Calu3 (cell line): ENCODE data around the gene BBX. TPM values are rescaled to one million over a fixed set of nuclear protein-coding genes. Genes with fewer than 3 reads are reported as not detected.

Experiments used
- BruUV-seq: library from RNA; stranded (reverse); fragments of 400-500 nt; replicated peaks from 2 replicates; lab custom pipeline; 2021; lab: Mats Ljungman, UMichigan
- CTCF ChIA-PET: fragments of 300-600 bp; sonication (Branson Sonifier 250); formaldehyde crosslinking; loops from one replicate; lab custom pipeline; 2022; ENCODE audit warnings: antibody characterized with exemption; lab: Charles Lee
- DNase-seq: peaks from one replicate; pipeline ENCODE4 v3.0.0; 2022
- H3K27ac Mint-ChIP-seq: one replicate; pipeline ENCODE4 v1.8.0; 2022; ENCODE audit warnings: mixed read lengths; ENCODE audit not compliant: unreplicated experiment
- H3K27me3 Mint-ChIP-seq: one replicate; pipeline ENCODE4 v1.8.0; 2022; ENCODE audit warnings: mixed read lengths; ENCODE audit not compliant: unreplicated experiment
- H3K36me3 Mint-ChIP-seq: one replicate; pipeline ENCODE4 v1.8.0; 2022; ENCODE audit warnings: mild to moderate bottlenecking, moderate library complexity, mixed read lengths; ENCODE audit not compliant: insufficient read depth, unreplicated experiment
- H3K4me1 Mint-ChIP-seq: one replicate; pipeline ENCODE4 v1.8.0; 2022; ENCODE audit warnings: mild to moderate bottlenecking, low read depth, mixed read lengths; ENCODE audit not compliant: unreplicated experiment
- H3K4me3 Mint-ChIP-seq: one replicate; pipeline ENCODE4 v1.8.0; 2022; ENCODE audit warnings: mild to moderate bottlenecking, low read depth, moderate library complexity, mixed read lengths; ENCODE audit not compliant: unreplicated experiment
- H3K9me3 Mint-ChIP-seq: one replicate; pipeline ENCODE4 v1.8.0; 2022; ENCODE audit warnings: low read depth, mixed read lengths; ENCODE audit not compliant: unreplicated experiment
- intact Hi-C: fragments of 100-400 bp; cut with micrococcal nuclease; formaldehyde crosslinking; loops from one replicate; pipeline ENCODE4 v1.10.0; 2022; ENCODE audit not compliant: unreplicated experiment
- total RNA-seq: library from RNA; stranded (reverse); gene quantifications from 2 replicates; pipeline ENCODE4 v1.2.3, GENCODE V29; 2022
- TF ChIP-seq, protein P1 (sequence below): fragments of 200-600 bp; IDR thresholded peaks from one replicate; pipeline ENCODE4 v1.8.0; 2022; ENCODE audit warnings: antibody characterized with exemption; ENCODE audit not compliant: unreplicated experiment

Gene BBX
- total RNA-seq, 1 experiment from 2014 or later, result 66.9 TPM

DNA sequence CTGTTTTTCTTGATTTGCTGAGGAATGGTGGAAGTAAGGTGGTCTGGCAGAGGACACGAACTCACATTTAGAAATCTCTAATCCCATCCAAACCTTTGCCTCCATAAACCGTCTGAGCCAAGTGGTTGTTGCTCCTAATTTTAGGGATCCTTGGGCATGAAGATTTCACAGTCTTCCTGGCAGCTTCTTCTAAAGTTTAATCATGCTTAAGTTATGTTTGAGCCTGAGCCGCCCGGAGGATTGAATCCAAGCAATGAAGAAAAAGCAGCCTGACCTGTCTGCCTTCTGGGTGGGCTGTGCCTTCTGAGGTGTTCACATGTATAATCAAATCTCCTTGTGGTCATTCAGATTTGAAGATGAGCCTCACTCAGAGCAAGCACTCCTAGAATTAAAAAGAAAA is 319.1 kb downstream of the BBX start:
- Mint-ChIP-seq H3K36me3 (no peaks in the 10 kb centered on the region), H3K27me3 (peaks cover 6% of the 10 kb centered on the region), H3K27ac (no peak overlapping the region), H3K9me3 (no peaks in the 10 kb centered on the region), H3K4me3 (no peak overlapping the region), H3K4me1 (peaks cover 11% of the 10 kb centered on the region)
- TF ChIP-seq, protein P1, sequence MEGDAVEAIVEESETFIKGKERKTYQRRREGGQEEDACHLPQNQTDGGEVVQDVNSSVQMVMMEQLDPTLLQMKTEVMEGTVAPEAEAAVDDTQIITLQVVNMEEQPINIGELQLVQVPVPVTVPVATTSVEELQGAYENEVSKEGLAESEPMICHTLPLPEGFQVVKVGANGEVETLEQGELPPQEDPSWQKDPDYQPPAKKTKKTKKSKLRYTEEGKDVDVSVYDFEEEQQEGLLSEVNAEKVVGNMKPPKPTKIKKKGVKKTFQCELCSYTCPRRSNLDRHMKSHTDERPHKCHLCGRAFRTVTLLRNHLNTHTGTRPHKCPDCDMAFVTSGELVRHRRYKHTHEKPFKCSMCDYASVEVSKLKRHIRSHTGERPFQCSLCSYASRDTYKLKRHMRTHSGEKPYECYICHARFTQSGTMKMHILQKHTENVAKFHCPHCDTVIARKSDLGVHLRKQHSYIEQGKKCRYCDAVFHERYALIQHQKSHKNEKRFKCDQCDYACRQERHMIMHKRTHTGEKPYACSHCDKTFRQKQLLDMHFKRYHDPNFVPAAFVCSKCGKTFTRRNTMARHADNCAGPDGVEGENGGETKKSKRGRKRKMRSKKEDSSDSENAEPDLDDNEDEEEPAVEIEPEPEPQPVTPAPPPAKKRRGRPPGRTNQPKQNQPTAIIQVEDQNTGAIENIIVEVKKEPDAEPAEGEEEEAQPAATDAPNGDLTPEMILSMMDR, result no peak
- BruUV-seq, result no TSS peak
- CTCF ChIA-PET, result no interaction called here
- intact Hi-C loops, result loop anchor here (10.0 kb wide), 1 partner anchor 167 kb away; no protein-coding TSS in a partner anchor
- DNase-seq, result no peak

DNA sequence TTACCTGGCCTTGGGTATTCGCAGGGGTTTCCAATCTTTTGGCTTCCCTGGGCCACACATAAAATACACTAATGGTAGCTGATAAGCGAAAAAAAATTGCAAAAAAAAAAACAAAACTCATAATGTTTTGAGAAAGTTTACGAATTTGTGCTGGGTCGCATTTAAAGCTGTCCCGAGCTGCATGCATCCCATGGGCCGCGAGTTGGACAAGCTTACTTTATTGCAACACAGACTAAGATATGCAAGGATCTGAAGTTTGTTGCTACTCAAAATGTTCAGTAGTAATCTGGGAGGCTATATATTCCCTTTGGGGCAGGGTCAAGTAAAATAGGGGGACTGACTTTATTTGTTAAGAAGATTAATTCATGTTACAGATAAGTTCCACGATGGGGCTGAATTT is 320.2 kb downstream of the BBX start:
- BruUV-seq, result no TSS peak
- no peaks in the 10 kb centered on the region for H3K27me3 Mint-ChIP-seq
- CTCF ChIA-PET, result interaction anchor here (0.7 kb wide), 1 partner anchor 16 kb away, joined by 3 read pairs; no protein-coding TSS in a partner anchor
- no peaks in the 10 kb centered on the region for H3K36me3 Mint-ChIP-seq
- no peaks in the 10 kb centered on the region for H3K9me3 Mint-ChIP-seq
- intact Hi-C loops, result loop anchor here (10.0 kb wide), 1 partner anchor 168 kb away; no protein-coding TSS in a partner anchor
- peaks cover 11% of the 10 kb centered on the region for H3K4me1 Mint-ChIP-seq
- no peak overlapping the region for H3K27ac Mint-ChIP-seq
- no peak overlapping the region for H3K4me3 Mint-ChIP-seq
- DNase-seq, result no peak
- TF ChIP-seq, protein P1, result no peak

DNA sequence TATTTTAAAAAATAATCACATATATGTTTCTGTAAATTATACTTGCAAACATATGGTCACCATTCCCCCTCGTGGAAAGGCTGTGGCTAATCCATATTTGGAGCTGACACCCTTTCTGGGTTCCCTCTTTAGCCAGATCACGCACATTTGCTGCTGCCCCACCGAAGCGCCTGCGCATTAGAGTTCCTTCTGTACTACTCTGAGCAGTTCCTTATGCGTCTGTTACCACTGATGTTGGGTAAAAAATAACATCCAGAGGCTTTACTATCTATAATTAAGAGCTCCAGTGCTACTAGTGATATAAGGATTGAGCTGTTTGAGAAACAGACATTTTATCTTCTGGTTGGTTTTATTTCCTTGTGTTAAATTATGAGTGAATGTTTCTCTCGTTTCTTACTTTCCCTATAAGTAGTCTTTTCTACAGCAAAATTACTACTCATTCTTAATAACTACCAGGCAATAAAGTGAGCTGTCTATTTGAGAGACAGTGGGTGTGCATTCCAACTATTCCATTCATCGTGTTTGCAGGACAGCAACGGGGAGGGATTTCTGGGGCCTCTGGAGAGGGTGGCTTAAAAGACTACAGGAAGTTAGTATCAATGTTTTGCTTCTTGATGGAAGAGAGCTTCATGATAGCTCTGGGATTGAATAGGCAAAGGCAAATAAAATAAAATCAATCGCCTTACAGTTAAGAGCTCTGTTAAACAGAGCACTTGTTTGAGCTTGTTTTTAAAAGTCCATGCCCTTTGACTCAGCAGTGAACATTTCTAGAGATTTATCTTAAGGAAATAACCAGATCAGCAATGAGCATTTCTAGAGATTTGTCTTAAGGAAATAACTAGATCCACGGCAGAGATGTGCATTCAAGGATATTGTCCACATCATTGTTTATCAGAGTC is 322.9 kb downstream of the BBX start:
- intact Hi-C loops, result loop anchor here (1.0 to 10.0 kb wide), 3 partner anchors 92 to 608 kb away; no protein-coding TSS in a partner anchor
- H3K27me3 Mint-ChIP-seq, result no peaks in the 10 kb centered on the region
- BruUV-seq, result no TSS peak
- H3K36me3 Mint-ChIP-seq, result no peaks in the 10 kb centered on the region
- no peak overlapping the region for H3K4me3 Mint-ChIP-seq
- TF ChIP-seq, protein P1, result no peak
- CTCF ChIA-PET, result interaction anchor here (0.8 to 1.5 kb wide), 4 partner anchors 35 to 92 kb away, joined by 3 to 5 read pairs (median 4); no protein-coding TSS in a partner anchor
- H3K9me3 Mint-ChIP-seq, result no peaks in the 10 kb centered on the region
- no peak for DNase-seq
- peaks cover 11% of the 10 kb centered on the region for H3K4me1 Mint-ChIP-seq
- H3K27ac Mint-ChIP-seq, result no peak overlapping the region

DNA sequence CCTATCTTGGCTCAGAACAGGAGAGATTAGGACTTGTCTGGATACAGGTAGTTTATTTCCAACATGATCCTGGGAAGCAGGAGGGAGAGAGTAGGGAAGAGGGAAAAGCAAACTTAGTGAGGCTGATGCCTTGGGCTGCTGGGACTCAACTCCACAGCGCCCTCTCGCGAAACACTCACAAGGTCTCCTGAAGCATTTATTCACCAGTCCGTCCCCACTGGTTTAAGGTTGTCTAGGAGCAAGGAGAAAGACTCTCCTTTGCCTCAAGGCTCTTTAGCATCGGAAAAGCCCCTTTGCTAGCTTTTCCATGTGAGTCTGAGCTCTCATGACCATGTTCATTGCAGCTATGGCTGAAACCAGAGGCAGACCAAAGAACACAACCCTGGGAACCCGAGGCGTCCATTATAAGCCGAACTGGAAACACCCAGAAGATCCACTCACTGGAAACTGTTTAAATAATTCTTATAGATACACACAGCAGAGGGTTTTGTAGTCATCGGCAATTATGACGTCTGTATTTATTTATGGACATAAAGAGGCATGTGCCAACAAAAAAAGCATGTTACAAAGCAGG is 323.6 kb downstream of the BBX start:
- H3K27me3 Mint-ChIP-seq, result no peaks in the 10 kb centered on the region
- no peak overlapping the region for H3K27ac Mint-ChIP-seq
- CTCF ChIA-PET, result interaction anchor here (0.8 to 1.5 kb wide), 5 partner anchors 35 to 93 kb away, joined by 3 to 5 read pairs (median 4); no protein-coding TSS in a partner anchor
- peak; percentile 74 for DNase-seq
- H3K4me3 Mint-ChIP-seq, result no peak overlapping the region
- H3K9me3 Mint-ChIP-seq, result no peaks in the 10 kb centered on the region
- H3K36me3 Mint-ChIP-seq, result no peaks in the 10 kb centered on the region
- no TSS peak for BruUV-seq
- peaks cover 11% of the 10 kb centered on the region for H3K4me1 Mint-ChIP-seq
- TF ChIP-seq, protein P1, result peak; percentile 67
- intact Hi-C loops, result loop anchor here (1.0 to 10.0 kb wide), 3 partner anchors 93 to 609 kb away; no protein-coding TSS in a partner anchor
